Sigmoid colon (tissue), 4 donors: ENCODE results near the gene PHF20.

ENCODE experiments used
- POLR2A ChIP-seq, 2 donors: fragments of 450-650 bp; IDR thresholded peaks; one replicate each; pipeline ENCODE4 v1.6.1; 2016; ENCODE audit warnings: antibody characterized with exemption in 2 of 2, mild to moderate bottlenecking in 2 of 2, moderate library complexity in 2 of 2
- POLR2AphosphoS5 ChIP-seq, 4 donors: sonication (generic); formaldehyde crosslinking; IDR thresholded peaks; one replicate each; pipeline ENCODE4 v1.6.1; 2017; ENCODE audit warnings: antibody characterized with exemption in 4 of 4
- TF ChIP-seq, protein P1 (sequence below), 4 experiments: fragments of 450-650 bp in 3 of 4; fragments of 200-600 bp in 1 of 4; IDR thresholded peaks; one replicate each; pipeline ENCODE4 v1.5.1; 2016 to 2019; ENCODE audit warnings: antibody characterized with exemption in 4 of 4, mild to moderate bottlenecking in 3 of 4, moderate library complexity in 2 of 4

DNA sequence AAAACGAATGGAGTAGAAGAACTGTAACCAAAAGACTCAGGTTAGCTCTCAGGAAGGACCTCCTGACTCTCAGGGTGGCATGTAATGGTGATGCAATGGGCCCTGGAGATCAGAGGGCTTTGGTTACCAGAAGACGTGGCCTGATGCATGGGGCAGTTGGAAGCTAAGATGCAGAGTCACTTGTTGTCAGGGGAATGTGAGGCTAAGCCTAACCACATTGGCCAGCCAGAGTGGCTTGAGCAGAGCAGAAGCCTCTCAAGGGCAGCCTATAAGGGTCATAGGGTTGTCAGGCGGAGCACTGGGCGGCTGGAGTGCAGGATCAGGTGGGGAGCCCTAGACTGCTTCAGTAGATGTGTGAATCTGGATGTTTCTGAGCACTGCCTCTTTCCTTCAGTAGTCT is 202.4 kb downstream of the PHF20 start:
- TF ChIP-seq POLR2A (IDR thresholded peaks at IDR 0.05) (no peak), POLR2AphosphoS5 (IDR thresholded peaks at IDR 0.05) (no peak)
- TF ChIP-seq, protein P1, sequence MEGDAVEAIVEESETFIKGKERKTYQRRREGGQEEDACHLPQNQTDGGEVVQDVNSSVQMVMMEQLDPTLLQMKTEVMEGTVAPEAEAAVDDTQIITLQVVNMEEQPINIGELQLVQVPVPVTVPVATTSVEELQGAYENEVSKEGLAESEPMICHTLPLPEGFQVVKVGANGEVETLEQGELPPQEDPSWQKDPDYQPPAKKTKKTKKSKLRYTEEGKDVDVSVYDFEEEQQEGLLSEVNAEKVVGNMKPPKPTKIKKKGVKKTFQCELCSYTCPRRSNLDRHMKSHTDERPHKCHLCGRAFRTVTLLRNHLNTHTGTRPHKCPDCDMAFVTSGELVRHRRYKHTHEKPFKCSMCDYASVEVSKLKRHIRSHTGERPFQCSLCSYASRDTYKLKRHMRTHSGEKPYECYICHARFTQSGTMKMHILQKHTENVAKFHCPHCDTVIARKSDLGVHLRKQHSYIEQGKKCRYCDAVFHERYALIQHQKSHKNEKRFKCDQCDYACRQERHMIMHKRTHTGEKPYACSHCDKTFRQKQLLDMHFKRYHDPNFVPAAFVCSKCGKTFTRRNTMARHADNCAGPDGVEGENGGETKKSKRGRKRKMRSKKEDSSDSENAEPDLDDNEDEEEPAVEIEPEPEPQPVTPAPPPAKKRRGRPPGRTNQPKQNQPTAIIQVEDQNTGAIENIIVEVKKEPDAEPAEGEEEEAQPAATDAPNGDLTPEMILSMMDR (IDR thresholded peaks at IDR 0.05), result no peak
